IMR-90 (cell line): ENCODE measurements around the gene RNU6-9. TPM values are rescaled to one million over a fixed set of nuclear protein-coding genes. Genes with fewer than 3 reads are reported as not detected.

ENCODE experiments used
- ATAC-seq: fragments of 200-7000 bp; cut with Tn5 transposase; 2 replicates; pipeline ENCODE4 v1.9.1; 2020; ENCODE audit warnings: low read depth, mild to moderate bottlenecking, moderate library complexity
- BruUV-seq: library from RNA; stranded (reverse); fragments of 400-500 nt; replicated peaks from 2 replicates; lab custom pipeline; 2021; lab: Mats Ljungman, UMichigan
- CTCF ChIA-PET: fragments of 300-600 bp; formaldehyde crosslinking; extraction: SDS; loops from one replicate; lab custom pipeline; 2021; ENCODE audit warnings: antibody characterized with exemption; lab: Yijun Ruan, JAX
- POLR2A ChIA-PET: fragments of 300-600 bp; sonication (Branson Sonifier 250); formaldehyde crosslinking; loops from one replicate; lab custom pipeline; 2022; ENCODE audit warnings: antibody characterized with exemption; ENCODE audit not compliant: unreplicated experiment; lab: Charles Lee
- DNase-seq: peaks from one replicate; pipeline ENCODE4 v3.0.0; 2013
- H2AFZ ChIP-seq: replicated peaks from 2 replicates; pipeline ENCODE3; 2013; ENCODE audit warnings: low read length, mild to moderate bottlenecking; ENCODE audit not compliant: poor library complexity
- H2AK5ac ChIP-seq: 2 replicates; pipeline ENCODE4 v1.6.1; 2013; ENCODE audit warnings: low read depth, low read length, inconsistent platforms
- H2AK9ac ChIP-seq: replicated peaks from 2 replicates; pipeline ENCODE3; 2013; ENCODE audit warnings: mild to moderate bottlenecking, low read depth, low read length, moderate library complexity; ENCODE audit not compliant: poor library complexity
- H2BK120ac ChIP-seq: 2 replicates; pipeline ENCODE4 v1.6.1; 2013; ENCODE audit warnings: low read depth, low read length, inconsistent platforms
- H2BK15ac ChIP-seq: 3 replicates; pipeline ENCODE4 v1.6.1; 2013; ENCODE audit warnings: low read depth, low read length, inconsistent platforms
- H2BK20ac ChIP-seq: 2 replicates; pipeline ENCODE4 v1.6.1; 2013; ENCODE audit warnings: low read depth, mild to moderate bottlenecking, inconsistent platforms, low read length, moderate library complexity
- H2BK5ac ChIP-seq: 2 replicates; pipeline ENCODE4 v1.6.1; 2013; ENCODE audit warnings: mild to moderate bottlenecking, low read depth, low read length, inconsistent platforms; ENCODE audit not compliant: poor library complexity, severe bottlenecking
- H3K14ac ChIP-seq: replicated peaks from 2 replicates; pipeline ENCODE4 v1.6.1; 2013; ENCODE audit warnings: low read depth, low read length, inconsistent platforms
- H3K18ac ChIP-seq: 2 replicates; pipeline ENCODE4 v1.6.1; 2013; ENCODE audit warnings: low read depth, low read length, control low read depth
- H3K23ac ChIP-seq: 2 replicates; pipeline ENCODE4 v1.6.1; 2013; ENCODE audit warnings: low read depth, low read length, inconsistent platforms
- H3K27ac ChIP-seq: 2 replicates; pipeline ENCODE4 v1.5.1; 2013; ENCODE audit warnings: mild to moderate bottlenecking, control low read depth, low read length; ENCODE audit not compliant: insufficient read depth
- H3K27me3 ChIP-seq: 2 replicates; pipeline ENCODE4 v1.6.1; 2013; ENCODE audit warnings: low read length; ENCODE audit not compliant: control insufficient read depth, insufficient read depth
- H3K36me3 ChIP-seq: 2 replicates; pipeline ENCODE4 v1.6.1; 2013; ENCODE audit warnings: low read length, mixed read lengths; ENCODE audit not compliant: control insufficient read depth, insufficient read depth
- H3K4ac ChIP-seq: 2 replicates; pipeline ENCODE4 v1.6.1; 2013; ENCODE audit warnings: low read depth, low read length, inconsistent platforms
- H3K4me1 ChIP-seq: 2 replicates; pipeline ENCODE4 v1.6.1; 2013; ENCODE audit warnings: low read length, mixed read lengths; ENCODE audit not compliant: control insufficient read depth, insufficient read depth
- H3K4me2 ChIP-seq: 2 replicates; pipeline ENCODE4 v1.6.1; 2013; ENCODE audit warnings: low read depth, mild to moderate bottlenecking, control low read depth, low read length, moderate library complexity
- H3K4me3 ChIP-seq: 2 replicates; pipeline ENCODE4 v1.5.1; 2013; ENCODE audit warnings: low read depth, mild to moderate bottlenecking, control low read depth, low read length, moderate library complexity; ENCODE audit not compliant: insufficient read depth
- H3K56ac ChIP-seq: 2 replicates; pipeline ENCODE4 v1.6.1; 2013; ENCODE audit warnings: low read length, inconsistent platforms; ENCODE audit not compliant: insufficient read depth; ENCODE audit errors: extremely low read depth
- H3K79me1 ChIP-seq, 2 experiments: 2 replicates each; pipeline ENCODE4 v1.6.1; 2013; ENCODE audit warnings: low read length in 2 of 2, inconsistent platforms in 1 of 2, low read depth in 1 of 2
- H3K9ac ChIP-seq: 2 replicates; pipeline ENCODE4 v1.6.1; 2013; ENCODE audit warnings: low read depth, low read length, control low read depth
- H3K9me1 ChIP-seq: 2 replicates; pipeline ENCODE4 v1.6.1; 2013; ENCODE audit warnings: low read length, inconsistent platforms; ENCODE audit not compliant: insufficient read depth
- H3K9me3 ChIP-seq: 2 replicates; pipeline ENCODE4 v1.6.1; 2013; ENCODE audit warnings: low read length; ENCODE audit not compliant: control insufficient read depth, insufficient read depth
- H4K20me1 ChIP-seq: 2 replicates; pipeline ENCODE4 v1.6.1; 2013; ENCODE audit warnings: low read length, inconsistent platforms; ENCODE audit not compliant: insufficient read depth
- H4K5ac ChIP-seq: 2 replicates; pipeline ENCODE4 v1.6.1; 2013; ENCODE audit warnings: mild to moderate bottlenecking, low read depth, low read length, control low read depth
- H4K8ac ChIP-seq, 2 experiments: 2 replicates each; pipeline ENCODE4 v1.6.1; 2013; ENCODE audit warnings: low read depth in 2 of 2, low read length in 2 of 2, control low read depth in 1 of 2, inconsistent platforms in 1 of 2
- H4K91ac ChIP-seq: 2 replicates; pipeline ENCODE4 v1.6.1; 2013; ENCODE audit warnings: low read depth, low read length, inconsistent platforms; ENCODE audit not compliant: insufficient read depth
- BHLHE40 ChIP-seq: fragments of 150-350 bp; IDR thresholded peaks from 2 replicates; pipeline ENCODE4 v1.6.1; 2016; ENCODE audit warnings: mild to moderate bottlenecking, low read depth, low read length
- CEBPB ChIP-seq: IDR thresholded peaks from 2 replicates; pipeline ENCODE4 v1.6.1; 2012; ENCODE audit warnings: low read depth, low read length, improper control_type of control experiment
- MAZ ChIP-seq: IDR thresholded peaks from 2 replicates; pipeline ENCODE4 v1.6.1; 2012; ENCODE audit warnings: low read depth, mild to moderate bottlenecking, low read length, improper control_type of control experiment, moderate library complexity, borderline replicate concordance
- MXI1 ChIP-seq: IDR thresholded peaks from 2 replicates; pipeline ENCODE4 v1.6.1; 2012; ENCODE audit warnings: low read depth, mild to moderate bottlenecking, low read length, moderate library complexity, borderline replicate concordance
- NFE2L2 ChIP-seq: fragments of 150-350 bp; IDR thresholded peaks from 2 replicates; pipeline ENCODE4 v1.6.1; 2016; ENCODE audit warnings: low read depth, mild to moderate bottlenecking, low read length
- RCOR1 ChIP-seq: IDR thresholded peaks from 2 replicates; pipeline ENCODE4 v1.6.1; 2012; ENCODE audit warnings: mild to moderate bottlenecking, low read length, improper control_type of control experiment; ENCODE audit not compliant: insufficient replicate concordance
- RFX5 ChIP-seq: IDR thresholded peaks from 2 replicates; pipeline ENCODE4 v1.8.0; 2012; ENCODE audit warnings: low read depth, mild to moderate bottlenecking, low read length, moderate library complexity
- SMC3 ChIP-seq: fragments of 150-350 bp; IDR thresholded peaks from 2 replicates; pipeline ENCODE4 v1.6.1; 2016; ENCODE audit warnings: low read depth, mild to moderate bottlenecking, antibody characterized with exemption, low read length, moderate library complexity
- WGBS, 2 experiments: methylation state at CpG; one replicate each; pipeline versions ENCODE4 v1.1.5 to v1.1.7; 2013; ENCODE audit warnings: missing lambda C conversion rate in 2 of 2; ENCODE audit not compliant: insufficient read length in 1 of 2; ENCODE audit errors: extremely low coverage in 2 of 2; 5-methylcytosine and 5-hydroxymethylcytosine counted together
- dilution Hi-C: fragments of 300-500 bp; cut with HindIII; formaldehyde crosslinking; loops from one replicate; pipeline ENCODE4 v1.14.3; 2018; ENCODE audit warnings: low sequenced_read_pairs; ENCODE audit not compliant: unreplicated experiment
- in situ Hi-C: fragments of 300-500 bp; cut with MboI; formaldehyde crosslinking; loops from 3 replicates; pipeline ENCODE4 v1.14.3; 2019; ENCODE audit warnings: low sequenced_read_pairs, inconsistent platforms, mixed read lengths
- intact Hi-C: fragments of 100-400 bp; cut with micrococcal nuclease; formaldehyde crosslinking; loops from 2 replicates; pipeline ENCODE4 v1.10.0; 2022
- polyA plus RNA-seq, 3 experiments: library from polyadenylated mRNA; depleted of rRNA; stranded (reverse); fragments of >200 nt; gene quantifications; 2 replicates each; pipeline ENCODE4 v1.2.3, GENCODE V29; 2012; ENCODE audit warnings: low replicate concordance in 1 of 3
- total RNA-seq: library from RNA; depleted of rRNA; stranded (reverse); fragments of >200 nt; gene quantifications from 2 replicates; pipeline ENCODE4 v1.2.3, GENCODE V29; 2012
- TF ChIP-seq, protein P1 (sequence below): conservative IDR thresholded peaks from 2 replicates; pipeline ENCODE4 v1.5.1; 2012; ENCODE audit warnings: mild to moderate bottlenecking, low read depth, low read length, improper control_type of control experiment
- TF ChIP-seq, protein P2 (sequence below): fragments of 150-350 bp; IDR thresholded peaks from 2 replicates; pipeline ENCODE4 v1.6.1; 2017; ENCODE audit warnings: mild to moderate bottlenecking, antibody characterized with exemption, low read length, low read depth

The RNU6-9 gene
- total and polyA plus RNA-seq, 2 of the 4 experiments (the other 2 are of a cell fraction), result not detected

DNA sequence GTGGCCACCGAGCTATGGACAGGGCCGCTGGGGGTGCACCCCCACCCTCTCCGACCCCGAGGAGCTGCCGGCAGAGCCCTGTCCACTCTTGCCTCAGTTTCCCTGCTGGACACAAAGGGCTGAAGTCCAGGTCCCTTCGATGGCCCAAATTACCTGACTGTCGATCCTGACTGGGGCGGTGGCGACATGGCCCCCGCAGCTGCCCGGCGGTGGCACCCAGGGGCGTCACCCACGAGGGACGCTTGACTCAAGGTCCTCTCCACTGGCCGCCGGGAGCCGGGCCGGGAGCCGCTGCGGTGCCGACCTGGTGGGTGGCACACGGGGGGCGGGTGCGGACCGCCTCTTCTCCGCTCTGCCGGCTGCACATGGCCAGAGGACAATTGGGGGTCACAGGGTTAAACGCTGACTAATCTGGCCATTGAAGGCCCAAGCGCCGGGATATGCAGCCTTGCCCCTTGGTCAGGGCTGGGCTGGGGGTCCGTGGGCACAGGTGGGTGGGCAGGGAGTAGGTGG, 48.9 kb downstream of the RNU6-9 start:
- H2BK15ac ChIP-seq, result no peak overlapping the region
- H3K14ac ChIP-seq, result no peak overlapping the region
- H2AK5ac ChIP-seq, result no peak overlapping the region
- peaks cover 47% of the 10 kb centered on the region for H3K36me3 ChIP-seq
- no peaks in the 10 kb centered on the region for H3K27me3 ChIP-seq
- CTCF ChIA-PET, result no interaction called here
- peaks cover 9% of the 10 kb centered on the region; the same call in 1 of the 2 replicates for H3K4me1 ChIP-seq
- H3K9me1 ChIP-seq, result peaks cover 15% of the 10 kb centered on the region
- no peak overlapping the region for H3K23ac ChIP-seq
- WGBS, 2 experiments, result 92% methylated on average over 12 of the region's 32 CpGs; no CpG with 5 or more reads in 1 of the 2 experiments
- no peak overlapping the region for H2BK120ac ChIP-seq
- no peak overlapping the region for H2AFZ ChIP-seq
- H3K9me3 ChIP-seq, result no peaks in the 10 kb centered on the region
- BruUV-seq, result no TSS peak
- no peak overlapping the region for H3K18ac ChIP-seq
- POLR2A ChIA-PET, result no interaction called here
- H2AK9ac ChIP-seq, result peak overlapping the region; percentile 65
- no peak for TF ChIP-seq MXI1
- no peak for TF ChIP-seq RFX5
- TF ChIP-seq MAZ, result no peak
- TF ChIP-seq, protein P1, sequence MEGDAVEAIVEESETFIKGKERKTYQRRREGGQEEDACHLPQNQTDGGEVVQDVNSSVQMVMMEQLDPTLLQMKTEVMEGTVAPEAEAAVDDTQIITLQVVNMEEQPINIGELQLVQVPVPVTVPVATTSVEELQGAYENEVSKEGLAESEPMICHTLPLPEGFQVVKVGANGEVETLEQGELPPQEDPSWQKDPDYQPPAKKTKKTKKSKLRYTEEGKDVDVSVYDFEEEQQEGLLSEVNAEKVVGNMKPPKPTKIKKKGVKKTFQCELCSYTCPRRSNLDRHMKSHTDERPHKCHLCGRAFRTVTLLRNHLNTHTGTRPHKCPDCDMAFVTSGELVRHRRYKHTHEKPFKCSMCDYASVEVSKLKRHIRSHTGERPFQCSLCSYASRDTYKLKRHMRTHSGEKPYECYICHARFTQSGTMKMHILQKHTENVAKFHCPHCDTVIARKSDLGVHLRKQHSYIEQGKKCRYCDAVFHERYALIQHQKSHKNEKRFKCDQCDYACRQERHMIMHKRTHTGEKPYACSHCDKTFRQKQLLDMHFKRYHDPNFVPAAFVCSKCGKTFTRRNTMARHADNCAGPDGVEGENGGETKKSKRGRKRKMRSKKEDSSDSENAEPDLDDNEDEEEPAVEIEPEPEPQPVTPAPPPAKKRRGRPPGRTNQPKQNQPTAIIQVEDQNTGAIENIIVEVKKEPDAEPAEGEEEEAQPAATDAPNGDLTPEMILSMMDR, result no peak
- TF ChIP-seq, protein P2, sequence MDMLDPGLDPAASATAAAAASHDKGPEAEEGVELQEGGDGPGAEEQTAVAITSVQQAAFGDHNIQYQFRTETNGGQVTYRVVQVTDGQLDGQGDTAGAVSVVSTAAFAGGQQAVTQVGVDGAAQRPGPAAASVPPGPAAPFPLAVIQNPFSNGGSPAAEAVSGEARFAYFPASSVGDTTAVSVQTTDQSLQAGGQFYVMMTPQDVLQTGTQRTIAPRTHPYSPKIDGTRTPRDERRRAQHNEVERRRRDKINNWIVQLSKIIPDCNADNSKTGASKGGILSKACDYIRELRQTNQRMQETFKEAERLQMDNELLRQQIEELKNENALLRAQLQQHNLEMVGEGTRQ, result no peak
- no peak for TF ChIP-seq CEBPB
- TF ChIP-seq SMC3, result no peak
- TF ChIP-seq NFE2L2, result no peak
- no peak for TF ChIP-seq RCOR1
- TF ChIP-seq BHLHE40, result no peak
- no peak overlapping the region for H4K91ac ChIP-seq
- peaks cover 91% of the 10 kb centered on the region for H4K20me1 ChIP-seq
- H4K8ac ChIP-seq, result no peak overlapping the region
- no peak overlapping the region for H4K5ac ChIP-seq
- no peak for DNase-seq
- intact Hi-C loops (no loop called here), dilution Hi-C loops (no loop called here), in situ Hi-C loops (no loop called here)
- H3K4me3 ChIP-seq, result no peak overlapping the region
- no peak overlapping the region for H2BK5ac ChIP-seq
- no peak overlapping the region for H2BK20ac ChIP-seq
- H3K4me2 ChIP-seq, result no peak overlapping the region
- H3K4ac ChIP-seq, result no peak overlapping the region
- no peak for ATAC-seq
- H3K27ac ChIP-seq, result no peak overlapping the region
- H3K9ac ChIP-seq, result no peak overlapping the region
- no peak overlapping the region for H3K56ac ChIP-seq
- peaks cover 17 to 79% of the 10 kb centered on the region in 2 experiments for H3K79me1 ChIP-seq
